Rectal smooth muscle tissue (tissue), 1 donor: ENCODE results near the gene EVC2.

Source experiments
- H3K27ac ChIP-seq: one replicate; pipeline ENCODE4 v1.7.0; 2013; ENCODE audit warnings: low read depth, low read length, inconsistent platforms
- H3K27me3 ChIP-seq: one replicate; pipeline ENCODE4 v1.7.0; 2013; ENCODE audit warnings: low read length; ENCODE audit not compliant: control insufficient read depth, insufficient read depth
- H3K36me3 ChIP-seq: one replicate; pipeline ENCODE4 v1.7.0; 2013; ENCODE audit warnings: low read length; ENCODE audit not compliant: control insufficient read depth, insufficient read depth
- H3K4me1 ChIP-seq: one replicate; pipeline ENCODE4 v1.7.0; 2013; ENCODE audit warnings: low read length; ENCODE audit not compliant: control insufficient read depth, insufficient read depth
- H3K4me3 ChIP-seq: one replicate; pipeline ENCODE4 v1.7.0; 2013; ENCODE audit warnings: low read length
- H3K9ac ChIP-seq: one replicate; pipeline ENCODE4 v1.7.0; 2013; ENCODE audit warnings: low read length

The EVC2 gene

DNA sequence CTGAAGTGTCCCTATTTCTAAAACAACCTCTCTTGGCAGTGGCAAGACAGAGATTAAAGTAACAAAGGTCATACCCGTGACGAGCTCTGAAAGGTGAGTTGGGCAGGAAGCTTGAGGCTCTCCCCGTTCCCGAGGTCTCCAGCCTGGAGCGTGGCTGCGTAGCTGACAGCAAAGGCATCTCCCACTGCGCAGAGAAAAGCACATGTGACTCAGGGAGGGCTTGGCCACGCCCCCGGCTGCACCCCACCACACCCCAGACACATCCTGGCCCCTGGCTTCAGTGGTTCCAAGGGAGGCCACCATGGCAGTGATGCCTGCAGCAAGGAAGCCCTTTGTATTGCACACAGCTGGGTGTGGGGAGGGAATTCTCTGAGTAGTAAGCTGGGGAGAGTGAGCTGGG is 23.1 kb downstream of the EVC2 start:
- Histone ChIP-seq H3K27me3 (no peaks in the 10 kb centered on the region), H3K27ac (no peak overlapping the region), H3K9ac (no peak overlapping the region), H3K4me3 (no peak overlapping the region), H3K36me3 (peaks cover 19% of the 10 kb centered on the region), H3K4me1 (no peaks in the 10 kb centered on the region)

DNA sequence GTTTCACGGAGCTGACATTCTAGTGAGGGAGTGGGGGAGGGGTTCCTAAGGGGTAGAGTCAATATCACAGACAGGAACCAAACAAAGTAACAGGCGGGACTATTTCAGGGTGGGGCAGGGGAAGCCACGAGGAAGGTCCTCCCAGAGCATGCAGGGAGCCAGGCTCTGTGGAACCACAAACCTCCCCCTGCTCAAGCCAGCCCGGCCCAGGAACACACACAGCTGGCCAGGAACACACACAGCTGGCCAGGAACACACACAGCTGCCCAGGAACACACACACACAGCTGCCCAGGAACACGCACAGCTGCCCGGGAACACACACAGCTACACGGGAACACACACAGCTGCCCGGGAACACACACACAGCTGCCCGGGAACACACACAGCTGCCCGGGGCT is 24.8 kb downstream of the EVC2 start:
- Histone ChIP-seq H3K4me3 (no peak overlapping the region), H3K9ac (no peak overlapping the region), H3K27ac (no peak overlapping the region), H3K27me3 (no peaks in the 10 kb centered on the region), H3K36me3 (peaks cover 19% of the 10 kb centered on the region), H3K4me1 (no peaks in the 10 kb centered on the region)

DNA sequence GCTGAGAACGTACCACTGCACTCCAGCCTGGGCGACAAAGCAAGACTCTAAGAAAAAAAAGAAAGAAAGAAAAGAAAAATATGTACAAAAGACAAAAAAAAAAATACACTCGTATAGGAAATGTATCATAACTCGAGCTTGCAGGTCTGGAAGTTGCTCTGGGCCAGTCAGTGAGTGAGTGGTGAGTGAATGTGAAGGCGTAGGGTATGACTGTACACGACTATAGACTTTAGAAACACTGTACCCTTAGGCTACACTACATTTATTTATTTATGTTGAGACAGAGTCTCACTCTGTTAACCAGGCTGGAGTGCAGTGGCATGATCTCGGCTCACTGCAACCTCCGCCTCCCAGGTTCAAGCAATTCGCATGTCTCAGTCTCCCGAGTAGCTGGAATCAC is 29.4 kb downstream of the EVC2 start:
- H3K36me3 ChIP-seq = peaks cover 8% of the 10 kb centered on the region
- no peak overlapping the region for H3K27ac ChIP-seq
- no peaks in the 10 kb centered on the region for H3K4me1 ChIP-seq
- no peak overlapping the region for H3K9ac ChIP-seq
- H3K4me3 ChIP-seq = no peak overlapping the region
- H3K27me3 ChIP-seq = no peaks in the 10 kb centered on the region

DNA sequence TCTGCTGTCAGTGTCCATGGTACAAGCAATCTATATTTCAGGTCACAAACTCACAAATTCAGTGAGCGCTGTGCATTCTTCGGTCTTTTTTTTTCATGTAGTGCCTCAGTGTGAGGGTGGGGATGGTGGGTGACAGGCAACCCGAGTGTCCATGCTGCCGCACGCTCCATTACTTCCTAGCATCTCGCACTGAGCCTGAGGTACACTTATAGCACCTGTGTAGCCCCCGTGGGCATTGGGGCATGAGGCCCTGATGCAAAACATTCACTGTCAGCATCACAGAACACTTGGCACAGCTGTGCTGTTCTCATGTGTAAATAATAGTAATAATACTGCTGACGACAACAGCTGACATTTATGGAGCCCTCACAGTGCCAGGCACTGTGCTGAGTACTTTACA is 31.6 kb downstream of the EVC2 start:
- Histone ChIP-seq H3K4me3 (no peak overlapping the region), H3K4me1 (no peaks in the 10 kb centered on the region), H3K27ac (no peak overlapping the region), H3K9ac (no peak overlapping the region), H3K36me3 (peaks cover 7% of the 10 kb centered on the region), H3K27me3 (no peaks in the 10 kb centered on the region)

DNA sequence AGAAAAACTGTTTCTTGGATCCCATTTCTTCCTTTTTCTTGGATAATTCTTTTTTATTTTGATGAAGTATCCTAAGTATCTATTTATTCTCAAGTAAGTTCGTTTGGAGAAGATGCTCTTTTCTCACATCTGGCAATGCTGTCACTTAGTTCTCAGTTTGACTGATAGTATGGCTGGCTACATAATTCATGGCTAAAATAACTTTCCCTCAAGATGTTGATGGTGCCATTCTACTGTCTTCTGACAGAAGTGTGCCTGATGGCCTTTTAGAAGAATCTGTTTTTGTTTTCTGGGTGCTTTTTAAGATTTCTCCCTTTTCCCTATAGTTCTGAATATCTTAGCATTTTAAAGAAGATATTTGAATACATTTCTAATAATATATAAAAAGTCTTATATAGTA is 41.6 kb downstream of the EVC2 start:
- peaks cover 3% of the 10 kb centered on the region for H3K36me3 ChIP-seq
- no peaks in the 10 kb centered on the region for H3K27me3 ChIP-seq
- H3K27ac ChIP-seq = no peak overlapping the region
- H3K4me1 ChIP-seq = no peaks in the 10 kb centered on the region
- no peak overlapping the region for H3K9ac ChIP-seq
- no peak overlapping the region for H3K4me3 ChIP-seq

DNA sequence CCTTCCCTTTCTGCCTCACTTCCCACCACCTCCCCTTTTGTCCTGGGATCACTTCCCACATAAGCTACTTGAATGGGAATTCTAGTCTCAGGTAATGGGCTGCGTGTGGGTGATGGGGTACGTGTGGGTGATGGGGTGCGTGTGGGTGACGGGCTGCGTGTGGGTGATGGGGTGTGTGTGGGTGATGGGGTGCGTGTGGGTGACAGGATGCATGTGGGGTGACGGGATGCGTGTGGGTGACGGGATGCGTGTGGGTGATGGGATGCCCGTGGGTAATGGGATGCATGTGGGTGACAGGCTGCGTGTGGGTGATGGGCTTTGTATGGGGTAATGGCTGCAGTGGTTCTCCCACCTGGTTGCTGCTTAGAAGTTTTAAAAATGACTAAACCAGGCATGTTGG is 43.6 kb downstream of the EVC2 start:
- peaks cover 6% of the 10 kb centered on the region for H3K36me3 ChIP-seq
- H3K27me3 ChIP-seq = no peaks in the 10 kb centered on the region
- no peak overlapping the region for H3K4me3 ChIP-seq
- H3K9ac ChIP-seq = no peak overlapping the region
- H3K4me1 ChIP-seq = no peaks in the 10 kb centered on the region
- H3K27ac ChIP-seq = no peak overlapping the region

DNA sequence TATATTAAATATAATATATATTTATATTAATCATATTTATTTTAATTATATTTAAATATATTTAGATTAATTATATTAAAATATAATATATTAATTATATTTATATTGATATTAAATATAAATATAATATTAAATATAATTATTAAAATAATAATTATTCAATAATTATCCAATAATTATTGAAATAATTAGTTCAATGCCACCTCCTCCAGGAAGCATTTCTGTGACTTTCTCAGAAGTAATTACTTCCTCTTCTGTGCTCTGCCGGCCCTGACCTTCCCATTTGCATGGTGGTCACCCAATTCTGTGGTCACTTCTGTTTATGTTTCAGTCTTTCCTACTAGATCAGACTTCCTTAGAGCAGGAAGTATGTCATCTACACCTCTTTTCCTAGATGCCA is 45.8 kb downstream of the EVC2 start:
- Histone ChIP-seq H3K27ac (no peak overlapping the region), H3K27me3 (no peaks in the 10 kb centered on the region), H3K36me3 (peaks cover 6% of the 10 kb centered on the region), H3K9ac (no peak overlapping the region), H3K4me1 (no peaks in the 10 kb centered on the region), H3K4me3 (no peak overlapping the region)

DNA sequence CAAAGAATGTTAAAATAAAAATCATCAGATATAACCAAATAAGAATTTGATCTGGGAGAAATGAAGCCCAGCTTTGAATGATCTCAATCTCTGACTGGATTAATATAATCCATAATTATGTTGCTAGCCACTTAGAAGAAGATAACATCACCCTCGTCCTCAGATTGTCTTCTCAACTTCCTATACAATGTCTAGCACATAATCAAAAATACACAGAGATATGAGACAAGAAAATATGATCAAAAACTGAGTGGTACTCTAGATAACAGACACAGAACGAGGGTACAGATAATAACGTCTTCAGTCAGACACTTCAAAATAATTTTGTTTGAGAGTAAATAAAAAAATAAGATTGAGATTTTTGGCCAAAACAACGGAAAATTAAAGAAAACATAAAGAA is 47.1 kb downstream of the EVC2 start:
- no peak overlapping the region for H3K9ac ChIP-seq
- H3K36me3 ChIP-seq = peaks cover 6% of the 10 kb centered on the region
- H3K4me1 ChIP-seq = no peaks in the 10 kb centered on the region
- H3K4me3 ChIP-seq = no peak overlapping the region
- no peaks in the 10 kb centered on the region for H3K27me3 ChIP-seq
- no peak overlapping the region for H3K27ac ChIP-seq

DNA sequence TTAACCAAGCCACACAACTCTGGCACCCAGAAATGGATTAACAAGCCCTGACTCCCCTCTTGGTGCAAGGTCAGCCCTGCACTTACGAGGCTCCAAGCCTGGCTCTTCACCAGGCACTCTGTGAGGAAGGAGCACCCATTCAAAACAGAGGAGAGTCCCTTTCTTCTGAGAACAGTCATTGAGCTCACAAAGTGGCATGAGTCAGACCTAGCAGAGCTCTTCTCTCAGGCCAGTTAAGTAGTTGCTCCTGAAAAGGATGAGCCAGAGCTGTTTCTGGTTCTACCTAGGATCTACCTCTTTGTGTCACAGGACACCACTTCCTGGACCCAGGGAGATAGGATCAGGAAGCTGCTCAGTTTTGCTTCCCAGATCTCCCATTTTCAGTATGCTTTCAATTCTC is 48.2 kb downstream of the EVC2 start:
- Histone ChIP-seq H3K27me3 (no peaks in the 10 kb centered on the region), H3K27ac (no peak overlapping the region), H3K4me1 (no peaks in the 10 kb centered on the region), H3K36me3 (peaks cover 6% of the 10 kb centered on the region), H3K4me3 (no peak overlapping the region), H3K9ac (no peak overlapping the region)

DNA sequence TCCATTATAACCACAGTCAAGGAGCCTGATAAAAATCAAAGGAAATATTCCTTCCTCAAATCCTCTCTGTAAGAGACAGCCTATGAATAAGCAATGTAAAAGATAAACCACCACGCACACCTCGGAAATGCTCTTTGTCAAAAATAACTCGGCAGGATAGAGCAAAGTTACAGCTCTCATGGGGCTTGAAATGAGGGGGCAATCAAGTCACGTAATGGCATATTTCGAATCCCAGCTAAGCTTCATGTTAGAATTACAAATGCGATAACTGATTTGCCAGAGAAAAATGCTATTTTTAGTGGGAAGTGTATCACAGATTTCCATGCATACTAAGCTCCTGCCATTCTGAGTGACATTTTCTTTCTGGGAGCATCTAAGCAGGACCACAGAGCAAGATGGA is 49.4 kb downstream of the EVC2 start:
- H3K27ac ChIP-seq = no peak overlapping the region
- no peaks in the 10 kb centered on the region for H3K4me1 ChIP-seq
- H3K9ac ChIP-seq = no peak overlapping the region
- H3K36me3 ChIP-seq = peaks cover 9% of the 10 kb centered on the region
- H3K4me3 ChIP-seq = no peak overlapping the region
- H3K27me3 ChIP-seq = no peaks in the 10 kb centered on the region

DNA sequence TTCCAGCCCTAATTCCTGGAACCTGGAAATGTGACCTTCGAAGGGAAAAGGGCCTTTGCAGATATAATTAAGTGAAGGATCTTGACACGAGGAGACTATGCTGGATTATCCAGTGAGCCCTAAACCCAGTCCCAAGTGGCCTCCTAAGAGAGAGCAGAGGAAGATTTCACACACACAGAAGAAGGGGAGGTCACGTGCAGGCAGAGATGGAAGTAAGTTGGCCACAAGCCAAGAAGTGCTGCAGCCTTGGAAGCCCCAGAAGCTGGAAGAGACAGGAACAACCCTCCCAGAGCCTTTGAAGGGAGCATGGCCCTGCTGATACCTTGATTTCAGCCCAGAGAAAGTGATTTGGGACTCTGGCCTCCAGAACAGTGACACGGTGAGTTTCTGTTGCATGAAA is 51.9 kb downstream of the EVC2 start:
- Histone ChIP-seq H3K4me3 (no peak overlapping the region), H3K27me3 (no peaks in the 10 kb centered on the region), H3K36me3 (peaks cover 12% of the 10 kb centered on the region), H3K9ac (no peak overlapping the region), H3K27ac (no peak overlapping the region), H3K4me1 (no peaks in the 10 kb centered on the region)

DNA sequence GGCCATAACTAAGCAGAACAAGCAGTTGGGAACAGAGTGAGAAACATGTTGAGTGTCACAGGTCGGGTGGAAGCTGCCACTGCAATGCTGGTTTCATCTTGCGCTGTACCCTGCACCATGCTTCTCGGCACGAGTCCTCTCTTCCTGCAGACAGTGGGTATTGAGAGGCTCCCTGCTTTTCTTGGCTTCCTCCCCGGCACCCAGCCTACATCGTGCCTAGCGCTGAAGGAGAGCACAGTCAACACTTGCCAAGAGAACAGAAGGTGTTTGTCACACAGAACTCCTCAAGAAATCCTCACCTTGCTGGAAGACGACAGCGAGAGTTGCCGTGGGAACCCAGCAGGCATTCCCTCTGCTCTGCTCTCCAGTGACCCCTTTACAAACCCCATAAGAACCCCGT is 53.6 kb downstream of the EVC2 start:
- Histone ChIP-seq H3K4me1 (no peaks in the 10 kb centered on the region), H3K4me3 (no peak overlapping the region), H3K27me3 (no peaks in the 10 kb centered on the region), H3K27ac (no peak overlapping the region), H3K9ac (no peak overlapping the region), H3K36me3 (peaks cover 12% of the 10 kb centered on the region)

DNA sequence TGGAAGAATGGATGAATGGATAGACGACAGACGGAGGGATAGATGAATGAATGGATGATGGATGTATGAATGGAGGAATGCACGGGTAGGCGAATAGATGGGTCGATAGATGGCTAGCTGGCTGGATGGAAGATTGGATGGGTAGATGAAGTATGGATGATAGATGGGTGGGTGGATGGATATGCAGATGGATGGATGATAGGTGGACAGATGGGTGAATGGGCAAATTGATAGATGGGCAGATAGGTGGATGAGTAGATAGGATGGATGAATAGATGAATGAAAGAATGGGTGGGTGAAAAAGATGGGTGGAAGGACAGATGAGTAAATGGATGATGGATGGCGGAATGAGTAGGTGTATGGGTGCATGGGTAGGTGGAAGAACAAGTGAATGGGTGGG is 57.3 kb downstream of the EVC2 start:
- Histone ChIP-seq H3K27me3 (no peaks in the 10 kb centered on the region), H3K9ac (no peak overlapping the region), H3K4me3 (no peak overlapping the region), H3K27ac (no peak overlapping the region), H3K36me3 (peaks cover 12% of the 10 kb centered on the region), H3K4me1 (no peaks in the 10 kb centered on the region)

DNA sequence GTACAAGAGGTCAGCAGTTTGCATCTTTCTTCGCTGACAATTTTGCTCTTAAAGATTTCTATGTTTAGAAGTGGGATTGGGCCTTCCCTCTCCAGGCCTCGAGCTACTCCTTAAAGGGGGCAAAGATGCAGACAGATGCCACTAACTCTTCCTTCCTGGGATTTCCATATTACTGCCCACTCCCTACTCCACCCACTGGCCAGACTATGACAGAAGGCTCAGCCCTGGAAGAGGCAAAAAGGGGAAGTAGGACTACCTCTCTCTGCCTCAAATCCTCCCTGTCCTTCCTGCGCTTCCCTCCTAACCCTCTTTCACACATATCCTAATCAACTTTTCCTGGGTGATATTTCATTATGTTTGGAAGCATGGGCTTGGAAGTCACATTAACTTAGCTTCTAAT is 58.3 kb downstream of the EVC2 start:
- Histone ChIP-seq H3K27ac (no peak overlapping the region), H3K9ac (no peak overlapping the region), H3K36me3 (peaks cover 12% of the 10 kb centered on the region), H3K4me3 (no peak overlapping the region), H3K27me3 (no peaks in the 10 kb centered on the region), H3K4me1 (no peaks in the 10 kb centered on the region)
